ENCODE measurements around the gene SLC1A2. TPM values are rescaled to one million over a fixed set of nuclear protein-coding genes. Genes with fewer than 3 reads are reported as not detected.

SLC1A2 gene
- total RNA-seq, 2 donors from 2014 or later, result 7.1 to 13.5 TPM

DNA sequence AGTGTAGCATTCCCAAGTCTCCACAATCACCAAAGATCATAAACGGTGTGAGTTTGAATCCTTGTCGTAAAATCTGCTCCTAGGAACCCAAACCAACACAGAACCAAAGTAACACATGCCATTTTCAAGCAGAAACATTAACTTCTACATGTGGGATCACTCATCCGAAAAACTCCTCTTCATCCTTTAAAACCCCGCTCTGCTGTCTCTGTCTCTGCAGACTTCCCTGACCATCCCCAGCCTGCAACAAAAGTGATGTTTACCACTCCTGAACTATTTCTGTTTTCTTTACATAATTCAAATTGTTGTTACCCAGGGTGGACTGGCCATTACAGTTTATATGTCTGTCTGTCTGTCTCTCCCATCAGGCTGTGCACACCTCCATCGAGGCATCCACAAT, 54.0 kb downstream of the SLC1A2 start:
- WGBS, 2 experiments (ENCODE audit: insufficient coverage in 1 of 2, insufficient read length in 1 of 2), result 88 to 97% methylated on average over 5 of the region's 5 CpGs

DNA sequence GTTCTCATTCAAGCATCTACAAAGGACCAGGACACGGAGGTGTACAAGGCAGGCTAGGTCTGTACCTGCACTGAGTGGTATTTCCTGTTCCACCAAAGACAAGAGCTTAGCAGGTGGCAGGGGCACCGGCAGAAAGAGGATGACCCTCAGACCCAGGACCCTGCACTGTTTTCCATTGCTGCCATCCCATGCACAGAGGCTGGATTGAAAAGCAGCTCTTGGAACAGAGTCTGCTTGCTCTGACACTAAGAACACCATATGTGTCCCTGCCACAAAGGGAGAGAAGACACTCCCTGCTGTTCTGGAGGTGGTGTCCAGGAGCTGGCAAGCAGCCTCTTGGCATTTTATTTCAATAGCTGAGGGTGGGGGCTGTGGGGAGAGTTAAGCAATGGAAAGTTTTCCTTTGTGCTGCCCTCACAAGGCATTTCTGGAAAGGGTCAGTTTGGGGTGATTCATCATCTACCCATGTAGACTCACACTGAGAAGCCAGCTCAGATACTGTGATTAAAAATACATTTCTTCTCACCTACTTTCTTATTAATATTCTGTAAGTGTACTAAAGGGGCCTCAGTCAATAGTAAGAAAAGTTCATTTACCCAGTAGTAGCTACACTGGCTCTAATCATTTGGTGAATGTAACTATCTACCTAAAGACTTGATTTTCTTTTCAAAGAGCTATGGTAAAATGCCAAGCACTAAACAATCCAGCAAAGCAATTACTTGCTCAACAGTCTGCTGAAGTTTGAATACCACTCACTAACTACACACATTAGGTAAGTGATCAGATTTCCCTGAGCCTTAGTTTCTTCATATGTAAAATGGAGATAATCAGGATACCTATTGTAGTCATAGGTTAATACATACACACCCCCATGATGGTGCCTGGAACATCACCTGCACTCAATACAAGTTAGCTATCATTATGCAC, 55.2 kb downstream of the SLC1A2 start:
- peaks cover 8% of the 10 kb centered on the region for H3K27me3 Mint-ChIP-seq (ENCODE audit: insufficient read depth)
- H3K9ac ChIP-seq (ENCODE audit: extremely low read depth, low read length, poor library complexity, severe bottlenecking), result no peak overlapping the region
- WGBS, 2 experiments (ENCODE audit: insufficient coverage in 1 of 2, insufficient read length in 1 of 2), result 72 to 78% methylated on average over 2 of the region's 2 CpGs
- no peaks in the 10 kb centered on the region for H3K36me3 Mint-ChIP-seq (ENCODE audit: low read depth)
- no peaks in the 10 kb centered on the region for H3K36me3 ChIP-seq (ENCODE audit: control insufficient read depth, insufficient read depth, low read length)
- no peaks in the 10 kb centered on the region for H3K27me3 ChIP-seq (ENCODE audit: control insufficient read depth, insufficient read depth, low read length, poor library complexity, severe bottlenecking)
- peaks cover 8% of the 10 kb centered on the region for H3K9me3 ChIP-seq (ENCODE audit: control insufficient read depth, low read length)
- peaks cover 7% of the 10 kb centered on the region for H3K9me3 Mint-ChIP-seq
- no peak overlapping the region for H3K4me3 ChIP-seq (ENCODE audit: low read length)
- H3K4me3 Mint-ChIP-seq, result no peak overlapping the region
- H3K27ac ChIP-seq (ENCODE audit: low read depth, low read length), result peak overlapping the region; percentile 55
- no peaks in the 10 kb centered on the region for H3K4me1 ChIP-seq (ENCODE audit: control insufficient read depth, insufficient read depth, low read length)
- no peak for DNase-seq
- no peak for TF ChIP-seq CTCF (conservative IDR thresholded peaks at IDR 0.05)
- no peaks in the 10 kb centered on the region for H3K4me1 Mint-ChIP-seq
- H3K27ac Mint-ChIP-seq, result no peak overlapping the region

More for the DNA sequence above, 54.0 kb downstream of the SLC1A2 start:
- DNase-seq, result no peak
- Histone ChIP-seq H3K27ac (ENCODE audit: low read depth, low read length) (no peak overlapping the region), H3K27me3 (ENCODE audit: control insufficient read depth, insufficient read depth, low read length, poor library complexity, severe bottlenecking) (no peaks in the 10 kb centered on the region), H3K9ac (ENCODE audit: extremely low read depth, low read length, poor library complexity, severe bottlenecking) (no peak overlapping the region), H3K4me1 (ENCODE audit: control insufficient read depth, insufficient read depth, low read length) (no peaks in the 10 kb centered on the region), H3K4me3 (ENCODE audit: low read length) (no peak overlapping the region), H3K36me3 (ENCODE audit: control insufficient read depth, insufficient read depth, low read length) (no peaks in the 10 kb centered on the region), H3K9me3 (ENCODE audit: control insufficient read depth, low read length) (peaks cover 8% of the 10 kb centered on the region)
- Mint-ChIP-seq H3K36me3 (ENCODE audit: low read depth) (no peaks in the 10 kb centered on the region), H3K27ac (no peak overlapping the region), H3K4me1 (no peaks in the 10 kb centered on the region), H3K4me3 (no peak overlapping the region), H3K27me3 (ENCODE audit: insufficient read depth) (peaks cover 10% of the 10 kb centered on the region), H3K9me3 (peaks cover 7% of the 10 kb centered on the region)
- TF ChIP-seq CTCF (conservative IDR thresholded peaks at IDR 0.05), result no peak

- Mint-ChIP-seq H3K27ac (no peak overlapping the region), H3K36me3 (ENCODE audit: low read depth) (no peaks in the 10 kb centered on the region), H3K4me1 (no peaks in the 10 kb centered on the region), H3K4me3 (no peak overlapping the region), H3K27me3 (ENCODE audit: insufficient read depth) (peaks cover 8% of the 10 kb centered on the region), H3K9me3 (peaks cover 7% of the 10 kb centered on the region)
- H3K27me3 ChIP-seq (ENCODE audit: control insufficient read depth, insufficient read depth, low read length, poor library complexity, severe bottlenecking), result no peaks in the 10 kb centered on the region
- peaks cover 8% of the 10 kb centered on the region for H3K9me3 ChIP-seq (ENCODE audit: control insufficient read depth, low read length)
- H3K9ac ChIP-seq (ENCODE audit: extremely low read depth, low read length, poor library complexity, severe bottlenecking), result no peak overlapping the region
- WGBS, 2 experiments (ENCODE audit: insufficient coverage in 1 of 2, insufficient read length in 1 of 2), result 86 to 89% methylated on average over 5 of the region's 5 CpGs
- H3K4me3 ChIP-seq (ENCODE audit: low read length), result no peak overlapping the region
- no peaks in the 10 kb centered on the region for H3K4me1 ChIP-seq (ENCODE audit: control insufficient read depth, insufficient read depth, low read length)
- H3K27ac ChIP-seq (ENCODE audit: low read depth, low read length), result peak overlapping the region; percentile 55
- no peak for DNase-seq
- no peaks in the 10 kb centered on the region for H3K36me3 ChIP-seq (ENCODE audit: control insufficient read depth, insufficient read depth, low read length)
- TF ChIP-seq CTCF (conservative IDR thresholded peaks at IDR 0.05), result no peak
Observed at GRCh38 chr11:35363246-35363801, 56.0 kb downstream of the SLC1A2 start.
